HT1080 (cell line): ENCODE results near the gene FGFR3. TPM values are rescaled to one million over a fixed set of nuclear protein-coding genes. Genes with fewer than 3 reads are reported as not detected.
A peak's percentile ranks its signal among the peaks of the same experiment; 100 is the strongest.

Experiments
- DNase-seq: peaks from one replicate; pipeline ENCODE4 v3.0.0-alpha.2; 2015; ENCODE audit warnings: low read depth
- total RNA-seq: library from RNA; depleted of rRNA; stranded (reverse); fragments of >200 nt; shearing (Covaris generic); gene quantifications from 2 replicates; pipeline ENCODE4 v1.2.3, GENCODE V29; 2014

The FGFR3 gene
- total RNA-seq, 1 experiment from 2014 or later = 1.6 TPM

DNA sequence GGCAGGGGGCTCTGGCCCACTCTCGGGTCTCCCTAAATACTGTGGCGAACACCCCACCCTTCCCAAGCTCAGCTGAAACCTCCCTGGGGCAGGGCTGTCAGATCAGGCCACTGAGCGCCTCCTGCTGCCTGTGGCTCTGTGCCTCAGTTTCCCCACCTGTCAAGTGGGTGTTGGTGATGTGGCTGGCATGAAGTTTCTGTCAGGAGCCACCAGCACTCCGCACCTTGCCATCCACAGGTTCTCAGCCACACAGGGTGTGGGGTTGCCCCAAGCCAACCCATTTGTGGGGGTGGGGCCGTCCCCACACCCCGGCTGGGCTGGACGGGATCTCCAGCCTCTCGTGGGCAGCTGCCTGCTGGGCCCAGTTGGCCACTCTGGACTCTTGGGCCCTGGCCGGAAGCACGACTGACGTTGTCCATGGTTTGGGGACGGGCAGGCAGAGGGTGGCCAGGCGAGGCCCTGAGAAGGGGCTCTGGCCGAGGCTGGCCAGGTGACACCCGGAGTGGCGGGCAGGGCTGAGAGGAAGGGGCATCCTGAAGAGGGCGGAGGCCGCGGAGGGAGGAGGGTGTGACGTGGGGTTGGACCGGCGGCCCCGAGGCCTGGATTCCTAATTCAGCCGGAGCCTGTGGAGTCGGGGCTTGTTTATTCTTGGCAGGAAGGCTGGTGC lies 5.5 kb upstream of the FGFR3 start:
- DNase-seq = no peak

- peak; percentile 41 for DNase-seq
Measured at GRCh38 chr4:1788254-1788973, 4.7 kb upstream of the FGFR3 start.

DNA sequence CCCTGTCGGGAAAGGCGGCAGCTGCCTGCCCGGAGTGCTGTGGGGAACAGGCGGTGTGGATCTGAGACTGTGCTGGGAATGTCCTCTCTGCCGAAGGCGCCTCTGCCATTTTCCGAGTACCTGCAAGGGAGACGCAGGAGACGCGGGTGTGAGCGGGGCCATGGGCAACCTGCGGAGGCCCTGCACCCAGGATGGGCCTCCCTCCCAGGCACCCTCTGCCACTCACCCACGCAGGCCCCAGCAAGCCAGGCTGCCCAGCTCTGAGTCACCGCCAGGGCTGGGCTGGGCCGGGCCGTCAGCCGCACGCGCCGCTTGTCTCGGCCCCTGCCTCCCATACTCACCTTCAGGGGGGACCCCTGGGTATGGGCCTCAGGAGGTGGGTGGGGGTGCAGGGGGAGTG lies 3.5 kb upstream of the FGFR3 start:
- DNase-seq = no peak

GRCh38 chr4:1790005-1790404 lies 3.1 kb upstream of the FGFR3 start:
- no peak for DNase-seq

DNA sequence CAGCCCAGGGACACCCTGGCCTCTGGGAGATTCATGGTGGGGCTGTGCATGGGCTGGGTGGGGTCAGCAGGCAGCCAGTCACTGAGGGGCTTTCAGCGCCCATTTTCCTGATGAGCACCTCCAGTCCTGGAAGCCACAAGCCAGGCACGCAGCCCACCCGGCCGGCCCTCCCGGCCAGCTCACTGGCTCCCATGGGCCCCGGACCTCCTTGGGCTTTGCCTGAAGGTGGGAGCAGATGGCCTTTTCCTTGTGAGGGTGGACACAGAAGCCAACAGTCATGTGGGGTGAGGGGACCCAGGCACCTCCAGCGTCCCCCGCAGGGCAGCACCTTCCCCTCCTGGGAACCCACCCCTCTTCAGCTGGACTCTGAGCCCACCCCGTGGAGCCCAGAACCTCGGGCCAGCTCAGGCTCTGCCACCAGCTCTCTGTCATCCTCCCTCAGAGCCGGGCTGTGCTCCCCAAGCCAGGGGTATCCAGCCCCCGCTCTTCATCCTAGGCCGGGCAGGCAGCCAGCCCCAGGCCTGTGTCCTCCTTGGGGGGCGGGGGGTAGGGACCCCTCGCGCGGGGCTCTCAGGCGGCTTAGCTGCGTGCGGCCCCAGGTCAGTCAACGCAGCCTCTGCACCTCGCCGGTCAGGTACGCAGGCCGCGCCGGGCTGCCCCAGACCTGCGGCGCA lies 798 bp upstream of the FGFR3 start:
- DNase-seq = no peak

GRCh38 chr4:1793496-1793840 lies 375 bp downstream of the FGFR3 start:
- DNase-seq = no peak

DNA sequence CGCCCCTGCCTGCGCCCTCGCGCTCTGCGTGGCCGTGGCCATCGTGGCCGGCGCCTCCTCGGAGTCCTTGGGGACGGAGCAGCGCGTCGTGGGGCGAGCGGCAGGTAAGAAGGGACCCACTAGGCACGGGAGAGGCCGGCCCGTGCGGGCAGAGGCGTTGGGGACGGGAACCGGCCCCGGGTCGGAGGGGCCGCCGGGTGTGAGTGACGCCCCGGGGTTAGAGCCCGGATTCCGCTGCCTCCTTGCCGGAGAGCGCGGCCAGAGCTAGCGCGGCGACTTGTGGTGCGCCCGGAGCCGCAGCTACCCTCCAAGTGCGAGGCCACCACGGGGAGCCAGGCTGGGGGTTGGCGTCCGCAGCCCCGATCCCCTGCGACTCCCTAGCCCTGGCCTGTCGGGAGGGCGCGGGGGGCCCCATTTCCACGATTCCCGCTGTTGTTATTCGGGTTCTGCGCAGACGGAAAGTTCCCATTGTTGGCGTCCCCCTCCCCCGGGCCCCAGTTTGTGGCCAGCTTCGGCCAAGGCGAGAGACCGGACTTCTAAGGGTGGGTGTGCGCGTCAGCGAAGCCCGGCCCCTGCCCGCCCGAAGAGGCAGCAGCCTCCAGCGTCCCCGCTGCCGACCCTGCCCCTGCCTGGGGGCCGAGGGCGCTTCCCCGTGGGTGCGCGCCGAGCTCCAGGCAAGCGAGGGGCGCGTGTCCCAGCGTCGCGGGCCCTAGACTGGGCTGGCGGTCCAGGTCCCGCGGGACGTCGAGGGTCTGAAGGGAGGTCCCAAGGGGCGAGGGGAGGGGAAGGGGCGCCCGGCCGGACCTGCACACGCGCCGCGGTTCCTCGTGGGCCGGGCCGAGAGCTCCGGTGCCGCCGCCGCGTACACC lies 1.1 kb downstream of the FGFR3 start:
- DNase-seq = no peak

DNA sequence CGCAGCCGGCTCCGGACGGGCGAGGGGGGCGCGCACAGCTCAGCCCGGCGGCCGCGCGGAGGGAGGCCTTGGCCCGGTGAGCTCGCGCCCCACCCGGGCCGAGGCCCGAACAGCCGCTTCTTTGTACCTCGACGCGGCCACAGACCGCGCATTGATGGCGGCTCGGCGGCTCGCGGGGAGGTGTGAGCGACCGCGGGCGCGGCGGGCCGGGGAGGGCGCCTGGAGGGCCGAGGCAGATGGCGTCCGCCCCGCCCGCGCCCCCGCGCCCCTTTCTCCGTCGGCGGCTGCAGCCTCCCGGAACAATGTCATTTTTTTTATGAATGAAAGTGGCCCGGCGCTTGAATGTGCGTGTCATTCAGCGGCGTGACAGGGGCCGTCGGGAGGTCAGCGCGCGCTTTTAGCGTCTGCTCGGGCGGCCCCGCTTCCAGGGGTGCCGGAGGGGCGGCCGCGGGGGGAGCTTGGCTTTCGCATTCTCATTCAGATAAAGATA lies 1.8 kb downstream of the FGFR3 start:
- DNase-seq = no peak

- DNase-seq = no peak
Measured at GRCh38 chr4:1795299-1796195, 2.5 kb downstream of the FGFR3 start.

- no peak for DNase-seq
Measured at GRCh38 chr4:1796486-1797204, 3.6 kb downstream of the FGFR3 start.

GRCh38 chr4:1797298-1797860 lies 4.3 kb downstream of the FGFR3 start:
- DNase-seq = no peak

- no peak for DNase-seq
Measured at GRCh38 chr4:1797861-1798579, 4.9 kb downstream of the FGFR3 start.

GRCh38 chr4:1798580-1799386 lies 5.7 kb downstream of the FGFR3 start:
- DNase-seq = no peak

DNA sequence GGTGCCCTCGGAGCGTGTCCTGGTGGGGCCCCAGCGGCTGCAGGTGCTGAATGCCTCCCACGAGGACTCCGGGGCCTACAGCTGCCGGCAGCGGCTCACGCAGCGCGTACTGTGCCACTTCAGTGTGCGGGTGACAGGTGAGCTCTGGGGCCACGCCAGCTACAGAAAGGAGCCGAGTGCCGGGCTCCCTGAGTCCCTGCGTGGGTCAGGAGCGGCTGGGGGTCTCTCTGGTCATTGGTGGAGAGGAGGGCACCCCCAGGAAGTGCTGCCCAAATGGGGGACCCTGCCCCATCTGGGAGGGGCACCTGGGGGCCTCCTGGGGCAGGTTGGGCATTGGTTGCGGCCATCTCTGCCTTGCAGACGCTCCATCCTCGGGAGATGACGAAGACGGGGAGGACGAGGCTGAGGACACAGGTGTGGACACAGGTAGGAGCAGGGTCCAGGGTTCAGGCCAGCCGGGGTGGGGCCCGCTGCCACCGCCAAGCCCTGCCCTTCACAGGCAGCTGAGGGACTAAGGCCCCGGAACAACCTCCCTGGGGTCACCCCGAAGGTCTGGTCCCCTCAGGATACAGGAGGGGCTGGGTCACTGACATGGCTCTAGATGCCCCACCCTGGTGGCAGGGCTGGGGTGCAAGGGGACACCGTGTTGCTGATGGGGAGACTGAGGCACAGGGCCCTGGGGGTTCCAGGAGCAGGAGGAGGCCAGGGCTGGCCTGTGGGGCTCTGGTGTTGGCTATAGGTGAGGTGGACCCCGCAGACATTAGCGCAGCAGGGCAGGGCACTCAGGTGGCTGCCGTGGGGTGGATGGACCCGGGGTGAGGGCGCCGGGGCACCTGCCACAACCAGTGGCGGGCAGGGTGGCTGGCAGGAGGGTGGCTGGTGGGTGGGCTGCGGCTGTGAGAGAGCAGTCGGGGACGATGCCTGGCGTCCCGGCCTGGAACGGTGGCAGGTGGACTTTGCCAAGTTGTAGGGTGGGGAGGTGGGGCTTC lies 6.6 kb downstream of the FGFR3 start:
- DNase-seq = no peak

- DNase-seq = no peak
Measured at GRCh38 chr4:1800805-1801204, 7.7 kb downstream of the FGFR3 start.

DNA sequence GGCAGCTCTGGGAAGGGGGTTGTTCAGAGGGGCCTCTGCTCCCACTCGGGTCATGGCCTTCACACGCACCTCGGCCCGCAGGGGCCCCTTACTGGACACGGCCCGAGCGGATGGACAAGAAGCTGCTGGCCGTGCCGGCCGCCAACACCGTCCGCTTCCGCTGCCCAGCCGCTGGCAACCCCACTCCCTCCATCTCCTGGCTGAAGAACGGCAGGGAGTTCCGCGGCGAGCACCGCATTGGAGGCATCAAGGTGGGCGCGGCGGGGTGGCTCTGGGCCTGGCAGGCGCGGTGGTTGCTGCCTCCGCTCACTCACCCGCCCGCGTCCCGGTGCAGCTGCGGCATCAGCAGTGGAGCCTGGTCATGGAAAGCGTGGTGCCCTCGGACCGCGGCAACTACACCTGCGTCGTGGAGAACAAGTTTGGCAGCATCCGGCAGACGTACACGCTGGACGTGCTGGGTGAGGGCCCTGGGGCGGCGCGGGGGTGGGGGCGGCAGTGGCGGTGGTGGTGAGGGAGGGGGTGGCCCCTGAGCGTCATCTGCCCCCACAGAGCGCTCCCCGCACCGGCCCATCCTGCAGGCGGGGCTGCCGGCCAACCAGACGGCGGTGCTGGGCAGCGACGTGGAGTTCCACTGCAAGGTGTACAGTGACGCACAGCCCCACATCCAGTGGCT lies 8.3 kb downstream of the FGFR3 start:
- no peak for DNase-seq
